AG09319 (cell line): ENCODE results near the gene CTF1.

ENCODE experiments used
- DNase-seq: peaks from one replicate; pipeline ENCODE4 v3.0.0-alpha.2; 2010; ENCODE audit warnings: low read depth; ENCODE audit errors: extremely low read depth
- CTCF ChIP-seq: IDR thresholded peaks from 2 replicates; pipeline ENCODE4 v1.5.1; 2011; ENCODE audit warnings: low read depth, mild to moderate bottlenecking, inconsistent platforms, low read length, moderate library complexity

Gene CTF1

GRCh38 chr16:30876867-30877266, 19.5 kb upstream of the CTF1 start:
- DNase-seq, result no peak
- no peak for TF ChIP-seq CTCF

GRCh38 chr16:30882429-30883310, 13.7 kb upstream of the CTF1 start:
- DNase-seq, result no peak
- no peak for TF ChIP-seq CTCF

- DNase-seq, result no peak
- TF ChIP-seq CTCF, result no peak
Measured at GRCh38 chr16:30884760-30885159, 11.7 kb upstream of the CTF1 start.

- TF ChIP-seq CTCF, result no peak
- no peak for DNase-seq
Measured at GRCh38 chr16:30885196-30885595, 11.2 kb upstream of the CTF1 start.

- DNase-seq, result no peak
- TF ChIP-seq CTCF, result no peak
Measured at GRCh38 chr16:30886145-30886544, 10.3 kb upstream of the CTF1 start.

GRCh38 chr16:30887927-30888326, 8.5 kb upstream of the CTF1 start:
- TF ChIP-seq CTCF, result no peak
- DNase-seq, result no peak

GRCh38 chr16:30888856-30889499, 7.4 kb upstream of the CTF1 start:
- TF ChIP-seq CTCF, result no peak
- no peak for DNase-seq
